ENCODE results near the gene C16orf96.
A peak's percentile ranks its signal among the peaks of the same experiment; 100 is the strongest.

The C16orf96 gene

GRCh38 chr16:4618645-4619418 lies 62.7 kb downstream of the C16orf96 start:
- H3K4me1 Mint-ChIP-seq, result peaks cover 10% of the 10 kb centered on the region
- ATAC-seq (ENCODE audit: low read depth), result no peak
- no peak for DNase-seq (ENCODE audit: low spot score in 2 of 2)
- no peaks in the 10 kb centered on the region for H3K27me3 Mint-ChIP-seq
- no peak overlapping the region for H3K27ac Mint-ChIP-seq
- H3K36me3 Mint-ChIP-seq, result peaks cover 1% of the 10 kb centered on the region
- no peak overlapping the region for H3K4me3 Mint-ChIP-seq
- no peaks in the 10 kb centered on the region for H3K9me3 Mint-ChIP-seq

- DNase-seq (ENCODE audit: low spot score in 2 of 2) (no peak), ATAC-seq (ENCODE audit: low read depth) (no peak)
- H3K36me3 Mint-ChIP-seq, result no peaks in the 10 kb centered on the region
- H3K27ac Mint-ChIP-seq, result peak overlapping the region; percentile 24
- H3K4me3 Mint-ChIP-seq, result peak overlapping the region; percentile 92
- H3K4me1 Mint-ChIP-seq, result peaks cover 18% of the 10 kb centered on the region
- no peaks in the 10 kb centered on the region for H3K27me3 Mint-ChIP-seq
- H3K9me3 Mint-ChIP-seq, result no peaks in the 10 kb centered on the region
Measured at GRCh38 chr16:4623593-4623992, 67.5 kb downstream of the C16orf96 start.

- ATAC-seq (ENCODE audit: low read depth), result peak; percentile 73
- Mint-ChIP-seq H3K36me3 (no peaks in the 10 kb centered on the region), H3K4me3 (peak within 1 kb of the TSS; percentile 92), H3K9me3 (no peaks in the 10 kb centered on the region), H3K4me1 (peaks cover 21% of the 10 kb centered on the region), H3K27me3 (no peaks in the 10 kb centered on the region), H3K27ac (peak within 1 kb of the TSS; percentile 97)
- peak; percentile 89 to 93 for DNase-seq (ENCODE audit: low spot score in 2 of 2)
Measured at GRCh38 chr16:4624015-4624826, 68.1 kb downstream of the C16orf96 start, which contains the start of gene MGRN1. Gene MGRN1 (plus strand): TSS chr16:4624826. CDS start chr16:4624961, 135 bp downstream.

GRCh38 chr16:4624827-4625559 lies 68.9 kb downstream of the C16orf96 start:
- no peaks in the 10 kb centered on the region for H3K36me3 Mint-ChIP-seq
- peak overlapping the region; percentile 92 for H3K4me3 Mint-ChIP-seq
- DNase-seq (ENCODE audit: low spot score in 2 of 2) (peak; percentile 78 to 79), ATAC-seq (ENCODE audit: low read depth) (peak; percentile 69)
- peak overlapping the region; percentile 97 for H3K27ac Mint-ChIP-seq
- no peaks in the 10 kb centered on the region for H3K27me3 Mint-ChIP-seq
- H3K9me3 Mint-ChIP-seq, result no peaks in the 10 kb centered on the region
- peaks cover 21% of the 10 kb centered on the region for H3K4me1 Mint-ChIP-seq

GRCh38 chr16:4625560-4626159 lies 69.5 kb downstream of the C16orf96 start:
- H3K4me3 Mint-ChIP-seq, result peak overlapping the region; percentile 92
- H3K9me3 Mint-ChIP-seq, result no peaks in the 10 kb centered on the region
- ATAC-seq (ENCODE audit: low read depth) (peak; percentile 9), DNase-seq (ENCODE audit: low spot score in 2 of 2) (no peak)
- no peaks in the 10 kb centered on the region for H3K27me3 Mint-ChIP-seq
- H3K36me3 Mint-ChIP-seq, result no peaks in the 10 kb centered on the region
- H3K27ac Mint-ChIP-seq, result peak overlapping the region; percentile 97
- H3K4me1 Mint-ChIP-seq, result peaks cover 21% of the 10 kb centered on the region

GRCh38 chr16:4626396-4626795 lies 70.3 kb downstream of the C16orf96 start:
- DNase-seq (ENCODE audit: low spot score in 2 of 2) (no peak), ATAC-seq (ENCODE audit: low read depth) (no peak)
- H3K27ac Mint-ChIP-seq, result peak overlapping the region; percentile 97
- peak overlapping the region; percentile 92 for H3K4me3 Mint-ChIP-seq
- no peaks in the 10 kb centered on the region for H3K9me3 Mint-ChIP-seq
- H3K27me3 Mint-ChIP-seq, result no peaks in the 10 kb centered on the region
- peaks cover 21% of the 10 kb centered on the region for H3K4me1 Mint-ChIP-seq
- H3K36me3 Mint-ChIP-seq, result peaks cover 2% of the 10 kb centered on the region

GRCh38 chr16:4628283-4628682 lies 72.1 kb downstream of the C16orf96 start:
- H3K4me3 Mint-ChIP-seq, result no peak overlapping the region
- H3K27ac Mint-ChIP-seq, result no peak overlapping the region
- H3K9me3 Mint-ChIP-seq, result no peaks in the 10 kb centered on the region
- H3K4me1 Mint-ChIP-seq, result peaks cover 21% of the 10 kb centered on the region
- ATAC-seq (ENCODE audit: low read depth) (no peak), DNase-seq (ENCODE audit: low spot score in 2 of 2) (no peak)
- peaks cover 2% of the 10 kb centered on the region for H3K36me3 Mint-ChIP-seq
- H3K27me3 Mint-ChIP-seq, result no peaks in the 10 kb centered on the region

GRCh38 chr16:4631444-4631843 lies 75.3 kb downstream of the C16orf96 start:
- Mint-ChIP-seq H3K4me3 (no peak overlapping the region), H3K36me3 (peaks cover 2% of the 10 kb centered on the region), H3K4me1 (peaks cover 8% of the 10 kb centered on the region), H3K9me3 (no peaks in the 10 kb centered on the region), H3K27ac (no peak overlapping the region), H3K27me3 (no peaks in the 10 kb centered on the region)
- ATAC-seq (ENCODE audit: low read depth) (no peak), DNase-seq (ENCODE audit: low spot score in 2 of 2) (no peak)

- Mint-ChIP-seq H3K27ac (no peak overlapping the region), H3K27me3 (no peaks in the 10 kb centered on the region), H3K36me3 (peaks cover 4% of the 10 kb centered on the region), H3K4me3 (no peak overlapping the region), H3K4me1 (peaks cover 4% of the 10 kb centered on the region), H3K9me3 (no peaks in the 10 kb centered on the region)
- no peak for DNase-seq (ENCODE audit: low spot score in 2 of 2)
- no peak for ATAC-seq (ENCODE audit: low read depth)
Measured at GRCh38 chr16:4633910-4634635, 77.9 kb downstream of the C16orf96 start.

- no peaks in the 10 kb centered on the region for H3K27me3 Mint-ChIP-seq
- H3K4me3 Mint-ChIP-seq, result no peak overlapping the region
- DNase-seq (ENCODE audit: low spot score in 2 of 2) (no peak), ATAC-seq (ENCODE audit: low read depth) (no peak)
- peaks cover 4% of the 10 kb centered on the region for H3K36me3 Mint-ChIP-seq
- H3K9me3 Mint-ChIP-seq, result no peaks in the 10 kb centered on the region
- no peak overlapping the region for H3K27ac Mint-ChIP-seq
- peaks cover 3% of the 10 kb centered on the region for H3K4me1 Mint-ChIP-seq
Measured at GRCh38 chr16:4634768-4635167, 78.6 kb downstream of the C16orf96 start.

GRCh38 chr16:4636196-4636595 lies 80.1 kb downstream of the C16orf96 start:
- peaks cover 2% of the 10 kb centered on the region for H3K36me3 Mint-ChIP-seq
- peaks cover 11% of the 10 kb centered on the region for H3K4me1 Mint-ChIP-seq
- DNase-seq (ENCODE audit: low spot score in 2 of 2) (no peak), ATAC-seq (ENCODE audit: low read depth) (no peak)
- H3K9me3 Mint-ChIP-seq, result no peaks in the 10 kb centered on the region
- H3K4me3 Mint-ChIP-seq, result no peak overlapping the region
- no peak overlapping the region for H3K27ac Mint-ChIP-seq
- H3K27me3 Mint-ChIP-seq, result no peaks in the 10 kb centered on the region

- peaks cover 2% of the 10 kb centered on the region for H3K36me3 Mint-ChIP-seq
- no peaks in the 10 kb centered on the region for H3K27me3 Mint-ChIP-seq
- no peak overlapping the region for H3K27ac Mint-ChIP-seq
- ATAC-seq (ENCODE audit: low read depth) (no peak), DNase-seq (ENCODE audit: low spot score in 2 of 2) (no peak)
- H3K4me1 Mint-ChIP-seq, result peaks cover 14% of the 10 kb centered on the region
- no peak overlapping the region for H3K4me3 Mint-ChIP-seq
- H3K9me3 Mint-ChIP-seq, result no peaks in the 10 kb centered on the region
Measured at GRCh38 chr16:4637501-4638166, 81.5 kb downstream of the C16orf96 start.

Data from memory B cell (primary cell).